Mucosa of rectum (tissue), 2 donors: ENCODE results near the gene STK33.
"Not testable (repeated sequence)": the region's sequence is repeated elsewhere in the genome, so short reads cannot be mapped to it uniquely, and the experiment has no call there.

Experiments used
- H3K27ac ChIP-seq, 2 donors: one replicate each; pipeline ENCODE4 v1.7.0; 2013; ENCODE audit warnings: inconsistent platforms in 2 of 2, low read depth in 2 of 2, low read length in 2 of 2
- H3K27me3 ChIP-seq, 2 donors: one replicate each; pipeline ENCODE4 v1.7.0; 2013; ENCODE audit warnings: low read length in 2 of 2; ENCODE audit not compliant: control insufficient read depth in 2 of 2, insufficient read depth in 2 of 2
- H3K36me3 ChIP-seq, 2 donors: one replicate each; pipeline ENCODE4 v1.7.0; 2013; ENCODE audit warnings: low read length in 2 of 2; ENCODE audit not compliant: control insufficient read depth in 2 of 2, insufficient read depth in 2 of 2
- H3K4me1 ChIP-seq, 2 donors: one replicate each; pipeline ENCODE4 v1.7.0; 2013; ENCODE audit warnings: low read length in 2 of 2, mild to moderate bottlenecking in 1 of 2; ENCODE audit not compliant: control insufficient read depth in 2 of 2, insufficient read depth in 2 of 2
- H3K4me3 ChIP-seq, 2 donors: one replicate each; pipeline ENCODE4 v1.7.0; 2013; ENCODE audit warnings: low read length in 2 of 2
- H3K9ac ChIP-seq, 2 donors: one replicate each; pipeline ENCODE4 v1.7.0; 2013; ENCODE audit warnings: low read length in 2 of 2, low read depth in 1 of 2, mild to moderate bottlenecking in 1 of 2
- H3K9me3 ChIP-seq, 2 donors: one replicate each; pipeline ENCODE4 v1.7.0; 2013; ENCODE audit warnings: low read length in 2 of 2; ENCODE audit not compliant: control insufficient read depth in 2 of 2
- donor health status: healthy.
- donor health status: Normal muscosa, but diverticular disease.

Gene STK33

DNA sequence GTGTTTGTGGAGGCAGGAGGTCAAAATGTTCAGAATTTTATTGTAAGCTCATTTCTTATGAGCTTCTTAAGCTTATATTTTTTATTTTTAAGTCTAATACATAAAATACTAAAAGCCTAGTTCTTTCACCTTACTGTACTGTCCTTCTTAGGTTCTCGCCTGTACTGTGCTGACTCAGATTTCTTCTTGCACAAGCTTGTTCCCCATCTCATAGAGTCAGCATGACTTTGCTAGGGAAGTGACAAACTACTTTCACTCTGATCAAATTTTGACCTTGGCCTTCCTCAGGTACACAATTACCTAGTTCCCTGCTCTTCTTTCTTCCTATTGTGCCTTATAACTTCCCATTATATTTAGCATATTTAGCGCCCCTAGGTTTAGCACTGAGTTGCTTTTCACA is 81.5 kb downstream of the STK33 start:
- no peak overlapping the region for H3K27ac ChIP-seq
- H3K36me3 ChIP-seq = no peaks in the 10 kb centered on the region
- no peak overlapping the region for H3K9ac ChIP-seq
- no peaks in the 10 kb centered on the region for H3K4me1 ChIP-seq
- H3K27me3 ChIP-seq = no peaks in the 10 kb centered on the region
- H3K9me3 ChIP-seq = no peaks in the 10 kb centered on the region
- H3K4me3 ChIP-seq = no peak overlapping the region

- Histone ChIP-seq H3K9me3 (no peaks in the 10 kb centered on the region), H3K4me1 (peaks cover 0 to 5% of the 10 kb centered on the region in 2 donors), H3K4me3 (peak overlapping the region in 1 of 2 donors; percentile 1), H3K27me3 (no peaks in the 10 kb centered on the region), H3K36me3 (no peaks in the 10 kb centered on the region), H3K9ac (no peak overlapping the region), H3K27ac (peak overlapping the region; percentile 49 to 77)
Observed at GRCh38 chr11:8503910-8504364, 90.1 kb downstream of the STK33 start.

DNA sequence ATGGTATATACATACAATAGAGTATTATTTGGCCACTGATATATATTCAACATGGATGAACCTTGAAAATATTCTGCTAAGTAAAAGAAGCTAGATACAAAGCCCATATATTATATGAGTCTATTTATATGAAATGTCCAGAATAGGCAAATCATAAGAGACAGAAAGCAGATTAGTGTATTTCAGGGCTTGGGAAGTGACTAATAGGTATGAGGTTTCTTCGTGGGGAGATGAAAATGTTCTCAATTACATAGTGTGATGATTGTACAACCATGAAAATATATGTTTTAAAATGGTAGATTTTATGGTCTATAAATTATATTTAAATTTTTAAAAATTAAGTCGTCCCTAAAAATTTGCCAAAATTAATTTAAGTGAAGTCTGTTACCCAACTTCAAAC is 92.2 kb downstream of the STK33 start:
- Histone ChIP-seq H3K9me3 (no peaks in the 10 kb centered on the region), H3K4me3 (no peak overlapping the region), H3K27me3 (no peaks in the 10 kb centered on the region), H3K4me1 (peaks cover 0 to 5% of the 10 kb centered on the region in 2 donors), H3K9ac (no peak overlapping the region), H3K36me3 (no peaks in the 10 kb centered on the region), H3K27ac (no peak overlapping the region)

DNA sequence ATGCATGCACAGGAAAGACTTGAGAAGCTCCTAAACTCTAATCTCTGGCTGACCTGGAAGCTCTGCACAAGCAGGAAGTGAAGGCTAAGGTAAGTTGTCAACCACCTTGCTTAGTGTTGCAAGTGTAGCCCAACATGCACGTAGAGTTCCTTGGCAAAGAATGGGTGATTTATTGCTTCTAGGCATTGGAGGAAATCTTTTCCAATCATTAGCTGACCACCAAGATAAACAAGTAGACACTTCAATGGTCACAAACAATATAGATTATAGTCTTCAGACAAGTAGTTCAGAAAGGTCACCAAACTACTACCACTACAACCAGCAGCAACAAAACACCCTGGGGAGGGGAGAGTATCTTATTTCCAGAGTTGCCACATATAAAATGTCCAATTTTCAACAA is 105.6 kb downstream of the STK33 start:
- no peak overlapping the region for H3K27ac ChIP-seq
- no peak overlapping the region for H3K9ac ChIP-seq
- no peaks in the 10 kb centered on the region for H3K9me3 ChIP-seq
- no peaks in the 10 kb centered on the region for H3K27me3 ChIP-seq
- H3K36me3 ChIP-seq = no peaks in the 10 kb centered on the region
- H3K4me3 ChIP-seq = no peak overlapping the region
- no peaks in the 10 kb centered on the region for H3K4me1 ChIP-seq

- no peaks in the 10 kb centered on the region for H3K36me3 ChIP-seq
- no peak overlapping the region for H3K27ac ChIP-seq
- no peaks in the 10 kb centered on the region for H3K4me1 ChIP-seq
- H3K9me3 ChIP-seq = no peaks in the 10 kb centered on the region
- H3K27me3 ChIP-seq = no peaks in the 10 kb centered on the region
- H3K9ac ChIP-seq = no peak overlapping the region
- no peak overlapping the region for H3K4me3 ChIP-seq
Observed at GRCh38 chr11:8487261-8487660, 106.8 kb downstream of the STK33 start.

DNA sequence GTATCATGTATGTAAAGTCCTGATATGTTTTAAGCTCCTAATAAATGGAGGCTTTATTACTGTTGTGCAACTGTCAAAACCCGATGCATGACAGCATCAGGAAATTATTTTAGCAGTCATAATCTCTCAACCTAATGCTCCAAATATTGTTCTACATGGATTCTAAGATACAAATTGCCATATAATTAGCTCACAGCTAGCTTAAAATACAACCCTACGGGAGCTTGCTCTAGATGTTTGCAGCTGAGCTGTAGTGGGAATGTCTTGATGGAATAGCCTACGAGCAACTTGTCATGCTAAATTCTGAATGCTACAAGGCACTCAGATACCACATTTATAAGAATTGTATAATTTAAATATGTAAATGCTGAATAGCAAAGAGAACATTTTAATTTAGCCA is 109.8 kb downstream of the STK33 start:
- no peak overlapping the region for H3K9ac ChIP-seq
- H3K36me3 ChIP-seq = no peaks in the 10 kb centered on the region
- no peaks in the 10 kb centered on the region for H3K27me3 ChIP-seq
- no peak overlapping the region for H3K4me3 ChIP-seq
- H3K9me3 ChIP-seq = no peaks in the 10 kb centered on the region
- no peak overlapping the region for H3K27ac ChIP-seq
- H3K4me1 ChIP-seq = no peaks in the 10 kb centered on the region

GRCh38 chr11:8480858-8481257 is 113.2 kb downstream of the STK33 start:
- no peaks in the 10 kb centered on the region for H3K9me3 ChIP-seq
- no peaks in the 10 kb centered on the region for H3K4me1 ChIP-seq
- no peak overlapping the region for H3K9ac ChIP-seq
- H3K36me3 ChIP-seq = no peaks in the 10 kb centered on the region
- H3K4me3 ChIP-seq = no peak overlapping the region
- no peak overlapping the region for H3K27ac ChIP-seq
- H3K27me3 ChIP-seq = no peaks in the 10 kb centered on the region

GRCh38 chr11:8477680-8478079 is 116.3 kb downstream of the STK33 start:
- H3K36me3 ChIP-seq = no peaks in the 10 kb centered on the region
- no peak overlapping the region for H3K4me3 ChIP-seq
- H3K9ac ChIP-seq = no peak overlapping the region
- no peak overlapping the region for H3K27ac ChIP-seq
- H3K4me1 ChIP-seq = no peaks in the 10 kb centered on the region
- no peaks in the 10 kb centered on the region for H3K9me3 ChIP-seq
- H3K27me3 ChIP-seq = no peaks in the 10 kb centered on the region

GRCh38 chr11:8477151-8477550 is 116.9 kb downstream of the STK33 start:
- H3K4me3 ChIP-seq = no peak overlapping the region
- no peak overlapping the region for H3K9ac ChIP-seq
- H3K9me3 ChIP-seq = no peaks in the 10 kb centered on the region
- no peaks in the 10 kb centered on the region for H3K36me3 ChIP-seq
- H3K27me3 ChIP-seq = no peaks in the 10 kb centered on the region
- H3K4me1 ChIP-seq = no peaks in the 10 kb centered on the region
- H3K27ac ChIP-seq = no peak overlapping the region

- not testable (repeated sequence) for H3K9ac ChIP-seq, H3K27me3 ChIP-seq, H3K27ac ChIP-seq, H3K9me3 ChIP-seq, H3K36me3 ChIP-seq, H3K4me1 ChIP-seq, H3K4me3 ChIP-seq
Observed at GRCh38 chr11:8467806-8468205, 126.2 kb downstream of the STK33 start.

- H3K27ac ChIP-seq, H3K4me1 ChIP-seq, H3K9ac ChIP-seq, H3K9me3 ChIP-seq, H3K27me3 ChIP-seq, H3K4me3 ChIP-seq, H3K36me3 ChIP-seq: not testable (repeated sequence)
Observed at GRCh38 chr11:8467356-8467755, 126.7 kb downstream of the STK33 start.
